Measurements from ENCODE around the gene IMPDH2. TPM values are rescaled to one million over a fixed set of nuclear protein-coding genes. Genes with fewer than 3 reads are reported as not detected.

Gene IMPDH2
- total and polyA plus RNA-seq, 2 of the 8 experiments (the other 6 are each of a cell fraction or from before 2014, with no cell fraction given), result 374 to 409 TPM

DNA sequence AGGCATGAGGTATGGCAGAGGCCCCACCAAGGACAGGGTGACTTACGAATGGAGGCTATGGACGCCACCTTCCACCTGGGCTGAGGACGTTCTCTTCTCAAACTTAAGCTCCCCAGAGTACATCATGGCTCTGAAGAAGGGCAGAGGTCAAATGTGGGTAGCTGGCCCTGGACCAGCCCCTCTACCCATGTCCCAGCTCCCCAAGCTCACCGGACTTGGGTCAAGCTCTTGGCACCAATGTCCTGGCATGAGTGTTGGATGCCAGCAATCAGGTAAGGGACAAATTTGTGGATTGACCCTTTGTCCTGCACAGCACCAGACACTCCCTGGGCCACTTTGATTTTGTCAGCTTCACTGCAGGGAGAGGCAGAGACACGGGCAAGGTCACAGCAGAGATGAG lies 4.7 kb downstream of the IMPDH2 start:
- no peak overlapping the region for H3K23ac ChIP-seq (ENCODE audit: insufficient read length)
- DNase-seq (ENCODE audit: low read depth in 1 of 2, low spot score in 2 of 2), result no peak
- peaks cover 8 to 18% of the 10 kb centered on the region in 2 experiments for H4K20me1 ChIP-seq (replicated peaks in 1 of 2; ENCODE audit: control insufficient read depth in 1 of 2, insufficient read depth in 2 of 2, low read length in 2 of 2)
- H3K27ac ChIP-seq (ENCODE audit: low read depth, low read length), result no peak overlapping the region; the same call in 1 of the 2 replicates
- CTCF ChIA-PET (ENCODE audit: partially characterized antibody), result interaction anchor here (0.9 to 24.3 kb wide), 4 partner anchors 12 to 70 kb away, joined by 3 to 467 read pairs (median 28); partner anchors contain the start of genes P4HTM, QRICH1 and WDR6
- no peak overlapping the region for H3K18ac ChIP-seq (ENCODE audit: extremely low read depth, low read length)
- no peak overlapping the region for H2AFZ ChIP-seq (ENCODE audit: low read length)
- no peak overlapping the region for H2BK5ac ChIP-seq (ENCODE audit: low read depth, low read length)
- WGBS, 2 experiments (ENCODE audit: extremely low coverage in 1 of 2, insufficient coverage in 1 of 2, insufficient read length in 1 of 2, insufficient replicate concordance in 2 of 2, low coverage in 1 of 2, low lambda C conversion rate in 2 of 2, missing lambda C conversion rate in 1 of 2), result 91% methylated on average over 5 of the region's 5 CpGs; no CpG with 5 or more reads in 1 of the 2 experiments
- H3K79me1 ChIP-seq (ENCODE audit: low read depth, low read length), result peaks cover 10% of the 10 kb centered on the region
- H3K36me3 ChIP-seq (ENCODE audit: control insufficient read depth in 2 of 4, insufficient read depth in 4 of 4, low read length in 3 of 4), result peaks cover 32 to 50% (median 43%) of the 10 kb centered on the region in 4 experiments
- H3K79me2 ChIP-seq (ENCODE audit: control insufficient read depth in 1 of 2, insufficient read depth in 2 of 2, low read length in 2 of 2), result peaks cover 4 to 31% of the 10 kb centered on the region in 2 experiments; a peak in 3 of 4 replicates
- H4K5ac ChIP-seq (ENCODE audit: insufficient read length, low read depth, low read length), result no peak overlapping the region
- no peak overlapping the region for H2BK20ac ChIP-seq (ENCODE audit: low read length)
- no peak overlapping the region for H3K14ac ChIP-seq (ENCODE audit: insufficient read length)
- H3K4me2 ChIP-seq (ENCODE audit: insufficient read depth in 1 of 2, low read depth in 2 of 2, low read length in 2 of 2), result no peak overlapping the region
- no peak overlapping the region for H4K91ac ChIP-seq (replicated peaks; ENCODE audit: insufficient read length, low read length)
- no peaks in the 10 kb centered on the region for H3K9me3 ChIP-seq (ENCODE audit: insufficient read depth in 2 of 2, low read depth in 1 of 2, low read length in 1 of 2)
- no peak overlapping the region for H2BK15ac ChIP-seq (ENCODE audit: low read length)
- H3K23me2 ChIP-seq (ENCODE audit: low read depth, low read length), result peaks cover 29% of the 10 kb centered on the region
- no peak overlapping the region for H3K4ac ChIP-seq (replicated peaks; ENCODE audit: insufficient read length, low read depth, low read length)
- no peak overlapping the region for H3K4me3 ChIP-seq (ENCODE audit: extremely low read depth in 1 of 4, insufficient read depth in 2 of 4, low read depth in 3 of 4, low read length in 4 of 4)
- no peak overlapping the region for H3K56ac ChIP-seq (replicated peaks; ENCODE audit: insufficient read length, low read depth, low read length)
- no peak overlapping the region for H2BK12ac ChIP-seq (ENCODE audit: low read depth, low read length)
- 0 out of 2 replicates have a peak overlapping the region, but pooled peaks have one; percentile 11 for H4K8ac ChIP-seq (ENCODE audit: extremely low read depth, insufficient read depth, low read length)
- FAIRE-seq, result no peak
- H2AK5ac ChIP-seq (ENCODE audit: low read depth, low read length), result no peak overlapping the region
- peaks cover 0 to 24% (median 14%) of the 10 kb centered on the region in 4 experiments; a peak in 6 of 7 replicates for H3K4me1 ChIP-seq (replicated peaks in 1 of 4; ENCODE audit: control insufficient read depth in 3 of 4, insufficient read depth in 4 of 4, low read length in 3 of 4)
- POLR2A ChIA-PET (ENCODE audit: partially characterized antibody), result interaction anchor here (0.6 to 33.9 kb wide), 8 partner anchors 8 to 1075 kb away, joined by 3 to 1518 read pairs (median 54); partner anchors contain the start of genes DALRD3, P4HTM, QARS1 and QRICH1
- TF ChIP-seq, protein P1, sequence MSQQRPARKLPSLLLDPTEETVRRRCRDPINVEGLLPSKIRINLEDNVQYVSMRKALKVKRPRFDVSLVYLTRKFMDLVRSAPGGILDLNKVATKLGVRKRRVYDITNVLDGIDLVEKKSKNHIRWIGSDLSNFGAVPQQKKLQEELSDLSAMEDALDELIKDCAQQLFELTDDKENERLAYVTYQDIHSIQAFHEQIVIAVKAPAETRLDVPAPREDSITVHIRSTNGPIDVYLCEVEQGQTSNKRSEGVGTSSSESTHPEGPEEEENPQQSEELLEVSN (IDR thresholded peaks at IDR 0.05), result no peak
- no peak for TF ChIP-seq SUZ12 (IDR thresholded peaks at IDR 0.05; ENCODE audit: low read length)
- no peak for TF ChIP-seq RXRA (IDR thresholded peaks at IDR 0.05; ENCODE audit: insufficient read depth, low read depth, low read length)
- TF ChIP-seq POLR2A (IDR thresholded peaks at IDR 0.05; ENCODE audit: control extremely low read depth in 1 of 2, low read depth in 2 of 2, low read length in 2 of 2), result peak in 1 of 2 experiments; percentile 10; a peak in 1 of 3 replicates
- 0 out of 2 replicates have a peak, but pooled peaks have one; percentile 12 for TF ChIP-seq POLR2AphosphoS5 (IDR thresholded peaks at IDR 0.05; ENCODE audit: low read depth, low read length)
- TF ChIP-seq CHD2 (IDR thresholded peaks at IDR 0.05; ENCODE audit: low read length), result no peak
- TF ChIP-seq, protein P2, sequence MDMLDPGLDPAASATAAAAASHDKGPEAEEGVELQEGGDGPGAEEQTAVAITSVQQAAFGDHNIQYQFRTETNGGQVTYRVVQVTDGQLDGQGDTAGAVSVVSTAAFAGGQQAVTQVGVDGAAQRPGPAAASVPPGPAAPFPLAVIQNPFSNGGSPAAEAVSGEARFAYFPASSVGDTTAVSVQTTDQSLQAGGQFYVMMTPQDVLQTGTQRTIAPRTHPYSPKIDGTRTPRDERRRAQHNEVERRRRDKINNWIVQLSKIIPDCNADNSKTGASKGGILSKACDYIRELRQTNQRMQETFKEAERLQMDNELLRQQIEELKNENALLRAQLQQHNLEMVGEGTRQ (IDR thresholded peaks at IDR 0.05; ENCODE audit: low read length), result no peak
- H3K27me3 ChIP-seq (replicated peaks in 1 of 4; ENCODE audit: control insufficient read depth in 3 of 4, extremely low read depth in 1 of 4, insufficient read depth in 3 of 4, low read length in 3 of 4), result no peaks in the 10 kb centered on the region; a peak in 1 of 7 replicates
- no peak overlapping the region for H3K9ac ChIP-seq (replicated peaks in 1 of 4; ENCODE audit: extremely low read depth in 1 of 4, low read depth in 3 of 4, low read length in 3 of 4)
- no peak overlapping the region for H2BK120ac ChIP-seq (replicated peaks; ENCODE audit: low read depth, low read length)

Data from H1 (cell line).